Keratinocyte (primary cell): ENCODE results near the gene ILDR1. TPM values are rescaled to one million over a fixed set of nuclear protein-coding genes. Genes with fewer than 3 reads are reported as not detected.

Experiments
- DNase-seq: peaks from one replicate; pipeline ENCODE4 v3.0.0-alpha.2; 2011; ENCODE audit warnings: low read depth, missing footprints, low spot score
- FAIRE-seq: peaks from 2 replicates; lab custom pipeline; 2011; peaks lifted over from hg19 to GRCh38; lab: Jason Lieb, UNC
- H2AFZ ChIP-seq: 2 replicates; pipeline ENCODE4 v1.6.0; 2012; ENCODE audit warnings: low read length, control low read depth, inconsistent platforms; ENCODE audit not compliant: control insufficient read depth
- H3K27ac ChIP-seq: 2 replicates; pipeline ENCODE4 v1.5.1; 2011; ENCODE audit warnings: low read length; ENCODE audit not compliant: control insufficient read depth, insufficient read depth
- H3K27me3 ChIP-seq: 3 replicates; pipeline ENCODE4 v1.6.0; 2011; ENCODE audit warnings: low read length; ENCODE audit not compliant: control insufficient read depth, insufficient read depth; ENCODE audit errors: extremely low read depth
- H3K36me3 ChIP-seq, 2 experiments: 2 replicates in 1 of 2; 3 replicates in 1 of 2; pipeline ENCODE4 v1.5.1; 2011; ENCODE audit warnings: low read length in 2 of 2, mild to moderate bottlenecking in 1 of 2; ENCODE audit not compliant: control insufficient read depth in 2 of 2, insufficient read depth in 2 of 2; ENCODE audit errors: extremely low read depth in 1 of 2
- H3K4me1 ChIP-seq: 3 replicates; pipeline ENCODE4 v1.5.1; 2011; ENCODE audit warnings: low read length; ENCODE audit not compliant: control insufficient read depth, insufficient read depth; ENCODE audit errors: extremely low read depth
- H3K4me2 ChIP-seq: 3 replicates; pipeline ENCODE4 v1.6.0; 2011; ENCODE audit warnings: low read depth, low read length; ENCODE audit not compliant: control insufficient read depth, insufficient read depth; ENCODE audit errors: extremely low read depth
- H3K4me3 ChIP-seq, 3 experiments: fragments of 200-600 bp in 1 of 3; sonication (generic) in 1 of 3; 2 replicates in 2 of 3; 3 replicates in 1 of 3; pipeline ENCODE4 v1.5.1; 2011 to 2016; ENCODE audit warnings: low read length in 3 of 3, mild to moderate bottlenecking in 3 of 3, control low read depth in 2 of 3, inconsistent platforms in 1 of 3, low read depth in 1 of 3, mixed read lengths in 1 of 3, mixed run types in 1 of 3, moderate library complexity in 1 of 3; ENCODE audit not compliant: control insufficient read depth in 2 of 3, insufficient read depth in 2 of 3; ENCODE audit errors: extremely low read depth in 1 of 3
- H3K79me2 ChIP-seq: 2 replicates; pipeline ENCODE4 v1.6.0; 2012; ENCODE audit warnings: low read length; ENCODE audit not compliant: control insufficient read depth, insufficient read depth
- H3K9ac ChIP-seq: 3 replicates; pipeline ENCODE4 v1.6.0; 2011; ENCODE audit warnings: low read length; ENCODE audit not compliant: control insufficient read depth, insufficient read depth; ENCODE audit errors: extremely low read depth
- H3K9me1 ChIP-seq: 3 replicates; pipeline ENCODE4 v1.6.0; 2011; ENCODE audit warnings: low read length; ENCODE audit not compliant: control insufficient read depth, insufficient read depth; ENCODE audit errors: extremely low read depth
- H3K9me3 ChIP-seq: 2 replicates; pipeline ENCODE4 v1.5.1; 2012; ENCODE audit warnings: low read depth, low read length; ENCODE audit not compliant: control insufficient read depth
- H4K20me1 ChIP-seq: 3 replicates; pipeline ENCODE4 v1.6.0; 2011; ENCODE audit warnings: low read length; ENCODE audit not compliant: control insufficient read depth, insufficient read depth; ENCODE audit errors: extremely low read depth
- CTCF ChIP-seq, 3 experiments: IDR thresholded peaks in 1 of 3; conservative IDR thresholded peaks in 1 of 3; optimal IDR thresholded peaks in 1 of 3; 2 replicates in 2 of 3; 3 replicates in 1 of 3; pipeline versions ENCODE3 to v1.5.1; 2011; ENCODE audit warnings: low read length in 3 of 3, mild to moderate bottlenecking in 3 of 3, moderate library complexity in 2 of 3, control low read depth in 1 of 3, inconsistent platforms in 1 of 3; ENCODE audit not compliant: insufficient read depth in 2 of 3; ENCODE audit errors: extremely low read depth in 1 of 3
- EZH2 ChIP-seq: IDR thresholded peaks from one replicate; pipeline ENCODE4 v1.6.1; 2012; ENCODE audit warnings: inconsistent platforms, mild to moderate bottlenecking, low read length, moderate library complexity
- dilution Hi-C: fragments of 300-500 bp; cut with MboI; formaldehyde crosslinking; loops from one replicate; pipeline ENCODE4 v1.7.0; 2020; ENCODE audit warnings: low sequenced_read_pairs; ENCODE audit not compliant: extremely low pct_ligation_motif_present
- polyA plus RNA-seq, 5 experiments: library from polyadenylated mRNA; depleted of rRNA in 3 of 5; stranded (reverse) in 3 of 5; stranded (forward) in 1 of 5; unstranded in 1 of 5; fragments of >200 nt; gene quantifications; 1 replicate in 1 of 5; 2 replicates in 3 of 5; 3 replicates in 1 of 5; pipeline versions ENCODE4 v1.2.1 to v1.2.3, GENCODE V29; 2011 to 2012; ENCODE audit warnings: missing spikeins in 2 of 5, low read depth in 1 of 5, low replicate concordance in 1 of 5

Gene ILDR1
- polyA plus RNA-seq, 1 donor (not counting 4 experiments of a cell fraction or from before 2014, with no cell fraction given), result 0.09 TPM

- Histone ChIP-seq H3K36me3 (no peaks in the 10 kb centered on the region), H3K4me3 (no peak overlapping the region), H3K9me3 (no peaks in the 10 kb centered on the region), H3K79me2 (no peaks in the 10 kb centered on the region), H3K27me3 (no peaks in the 10 kb centered on the region), H3K4me1 (no peaks in the 10 kb centered on the region), H3K27ac (no peak overlapping the region), H3K9me1 (no peaks in the 10 kb centered on the region), H3K9ac (no peak overlapping the region), H4K20me1 (no peaks in the 10 kb centered on the region), H3K4me2 (no peak overlapping the region), H2AFZ (no peak overlapping the region)
- dilution Hi-C loops, result no loop called here
- FAIRE-seq, result no peak
- no peak for DNase-seq
- TF ChIP-seq EZH2, result no peak
Measured at GRCh38 chr3:122067214-122067550, 45.1 kb upstream of the ILDR1 start.

- no peak overlapping the region for H3K27ac ChIP-seq
- FAIRE-seq, result no peak
- H3K9me3 ChIP-seq, result no peaks in the 10 kb centered on the region
- H3K9me1 ChIP-seq, result no peaks in the 10 kb centered on the region
- H3K27me3 ChIP-seq, result no peaks in the 10 kb centered on the region
- no peaks in the 10 kb centered on the region for H3K79me2 ChIP-seq
- no peak for TF ChIP-seq EZH2
- TF ChIP-seq CTCF (optimal IDR thresholded peaks at IDR 0.05 in 1 of 3, IDR thresholded peaks at IDR 0.05 in 1 of 3, conservative IDR thresholded peaks at IDR 0.05 in 1 of 3; ENCODE audit: extremely low read depth in 1 of 3, insufficient read depth in 2 of 3, low read length in 3 of 3), result no peak
- no peaks in the 10 kb centered on the region for H3K4me1 ChIP-seq
- no peaks in the 10 kb centered on the region for H3K36me3 ChIP-seq
- no peak overlapping the region for H3K4me3 ChIP-seq
- no peak overlapping the region for H3K9ac ChIP-seq
- no peaks in the 10 kb centered on the region for H4K20me1 ChIP-seq
- no peak for DNase-seq
- no peak overlapping the region for H3K4me2 ChIP-seq
- H2AFZ ChIP-seq, result no peak overlapping the region
- dilution Hi-C loops, result no loop called here
Measured at GRCh38 chr3:122066331-122067213, 44.5 kb upstream of the ILDR1 start.
